ENCODE results near the gene BOD1. TPM values are rescaled to one million over a fixed set of nuclear protein-coding genes. Genes with fewer than 3 reads are reported as not detected.

The BOD1 gene
- total RNA-seq, 1 experiment from 2014 or later = 70.9 TPM

DNA sequence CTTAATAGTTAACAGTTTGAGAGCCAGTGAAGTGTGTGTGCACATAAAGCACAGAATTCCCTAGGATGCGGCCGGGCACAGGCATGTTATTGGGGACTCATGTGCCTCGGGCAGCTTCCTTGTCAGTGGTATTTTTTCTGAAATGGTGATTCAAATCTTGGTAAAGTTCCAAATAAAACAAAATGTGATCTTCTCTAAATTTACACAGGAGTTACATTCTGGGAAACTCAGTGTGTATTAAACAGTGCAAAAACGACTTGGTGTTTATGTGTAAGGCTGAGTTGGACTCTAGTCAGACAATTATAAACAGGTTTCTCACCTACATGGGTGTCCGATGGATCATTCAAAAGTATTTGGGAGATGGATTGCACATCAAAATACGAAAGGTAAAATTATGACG, 48.9 kb downstream of the BOD1 start:
- DNase-seq (ENCODE audit: low spot score) = no peak
- no peaks in the 10 kb centered on the region for H3K36me3 ChIP-seq (ENCODE audit: insufficient read depth, low read length, poor library complexity, severe bottlenecking)
- ChIA-PET POLR2A (ENCODE audit: low non-redundant PET) (no interaction called here), CTCF (no interaction called here)
- no peaks in the 10 kb centered on the region for H3K9me3 ChIP-seq (ENCODE audit: low read depth, low read length, poor library complexity, severe bottlenecking)
- no peak overlapping the region for H3K27ac ChIP-seq (ENCODE audit: low read depth, low read length, poor library complexity, severe bottlenecking)
- no peak for TF ChIP-seq EZH2 (IDR thresholded peaks at IDR 0.05; ENCODE audit: borderline replicate concordance, low read depth, low read length, poor library complexity, severe bottlenecking)
- TF ChIP-seq, protein P1, sequence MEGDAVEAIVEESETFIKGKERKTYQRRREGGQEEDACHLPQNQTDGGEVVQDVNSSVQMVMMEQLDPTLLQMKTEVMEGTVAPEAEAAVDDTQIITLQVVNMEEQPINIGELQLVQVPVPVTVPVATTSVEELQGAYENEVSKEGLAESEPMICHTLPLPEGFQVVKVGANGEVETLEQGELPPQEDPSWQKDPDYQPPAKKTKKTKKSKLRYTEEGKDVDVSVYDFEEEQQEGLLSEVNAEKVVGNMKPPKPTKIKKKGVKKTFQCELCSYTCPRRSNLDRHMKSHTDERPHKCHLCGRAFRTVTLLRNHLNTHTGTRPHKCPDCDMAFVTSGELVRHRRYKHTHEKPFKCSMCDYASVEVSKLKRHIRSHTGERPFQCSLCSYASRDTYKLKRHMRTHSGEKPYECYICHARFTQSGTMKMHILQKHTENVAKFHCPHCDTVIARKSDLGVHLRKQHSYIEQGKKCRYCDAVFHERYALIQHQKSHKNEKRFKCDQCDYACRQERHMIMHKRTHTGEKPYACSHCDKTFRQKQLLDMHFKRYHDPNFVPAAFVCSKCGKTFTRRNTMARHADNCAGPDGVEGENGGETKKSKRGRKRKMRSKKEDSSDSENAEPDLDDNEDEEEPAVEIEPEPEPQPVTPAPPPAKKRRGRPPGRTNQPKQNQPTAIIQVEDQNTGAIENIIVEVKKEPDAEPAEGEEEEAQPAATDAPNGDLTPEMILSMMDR (conservative IDR thresholded peaks at IDR 0.05; ENCODE audit: low read depth, low read length) = no peak
- intact Hi-C loops (cut with micrococcal nuclease; ENCODE audit: unreplicated experiment) = no loop called here
- H3K4me3 ChIP-seq (ENCODE audit: low read depth, low read length, poor library complexity, severe bottlenecking) = no peak overlapping the region
- no peaks in the 10 kb centered on the region for H3K4me1 ChIP-seq (ENCODE audit: insufficient read depth, low read length, poor library complexity, severe bottlenecking)
- no peaks in the 10 kb centered on the region for H3K27me3 ChIP-seq (replicated peaks; ENCODE audit: insufficient read depth, low read depth, low read length, poor library complexity)
- BruUV-seq (replicated peaks) = no TSS peak

- intact Hi-C loops (cut with micrococcal nuclease; ENCODE audit: unreplicated experiment) = no loop called here
- Histone ChIP-seq H3K4me1 (ENCODE audit: insufficient read depth, low read length, poor library complexity, severe bottlenecking) (no peaks in the 10 kb centered on the region), H3K9me3 (ENCODE audit: low read depth, low read length, poor library complexity, severe bottlenecking) (no peaks in the 10 kb centered on the region), H3K27ac (ENCODE audit: low read depth, low read length, poor library complexity, severe bottlenecking) (no peak overlapping the region), H3K4me3 (ENCODE audit: low read depth, low read length, poor library complexity, severe bottlenecking) (no peak overlapping the region), H3K36me3 (ENCODE audit: insufficient read depth, low read length, poor library complexity, severe bottlenecking) (no peaks in the 10 kb centered on the region), H3K27me3 (replicated peaks; ENCODE audit: insufficient read depth, low read depth, low read length, poor library complexity) (no peaks in the 10 kb centered on the region)
- no TSS peak for BruUV-seq (replicated peaks)
- POLR2A ChIA-PET (ENCODE audit: low non-redundant PET) = no interaction called here
- TF ChIP-seq, protein P1 (conservative IDR thresholded peaks at IDR 0.05; ENCODE audit: low read depth, low read length) = no peak
- no peak for TF ChIP-seq EZH2 (IDR thresholded peaks at IDR 0.05; ENCODE audit: borderline replicate concordance, low read depth, low read length, poor library complexity, severe bottlenecking)
- DNase-seq (ENCODE audit: low spot score) = no peak
- CTCF ChIA-PET = no interaction called here
Observed at GRCh38 chr5:173565491-173566072, 50.9 kb downstream of the BOD1 start.

- intact Hi-C loops (cut with micrococcal nuclease; ENCODE audit: unreplicated experiment) = no loop called here
- TF ChIP-seq, protein P1 (conservative IDR thresholded peaks at IDR 0.05; ENCODE audit: low read depth, low read length) = no peak
- no peak for TF ChIP-seq EZH2 (IDR thresholded peaks at IDR 0.05; ENCODE audit: borderline replicate concordance, low read depth, low read length, poor library complexity, severe bottlenecking)
- Histone ChIP-seq H3K9me3 (ENCODE audit: low read depth, low read length, poor library complexity, severe bottlenecking) (no peaks in the 10 kb centered on the region), H3K36me3 (ENCODE audit: insufficient read depth, low read length, poor library complexity, severe bottlenecking) (no peaks in the 10 kb centered on the region), H3K27me3 (replicated peaks; ENCODE audit: insufficient read depth, low read depth, low read length, poor library complexity) (no peaks in the 10 kb centered on the region), H3K4me1 (ENCODE audit: insufficient read depth, low read length, poor library complexity, severe bottlenecking) (no peaks in the 10 kb centered on the region), H3K27ac (ENCODE audit: low read depth, low read length, poor library complexity, severe bottlenecking) (no peak overlapping the region), H3K4me3 (ENCODE audit: low read depth, low read length, poor library complexity, severe bottlenecking) (no peak overlapping the region)
- ChIA-PET POLR2A (ENCODE audit: low non-redundant PET) (no interaction called here), CTCF (no interaction called here)
- BruUV-seq (replicated peaks) = no TSS peak
- DNase-seq (ENCODE audit: low spot score) = no peak
Observed at GRCh38 chr5:173564106-173564505, 52.3 kb downstream of the BOD1 start.

Data from A673 (cell line).